H1 (cell line): Measurements from ENCODE around the gene ACACA. TPM values are rescaled to one million over a fixed set of nuclear protein-coding genes. Genes with fewer than 3 reads are reported as not detected.
A peak's percentile ranks its signal among the peaks of the same experiment; 100 is the strongest.

Experiments
- CTCF ChIA-PET: fragments of 300-600 bp; sonication (Branson Sonifier 250); formaldehyde crosslinking; loops from one replicate; lab custom pipeline; 2021; ENCODE audit not compliant: partially characterized antibody; lab: Charles Lee
- POLR2A ChIA-PET: fragments of 300-600 bp; sonication (Branson Sonifier 250); formaldehyde crosslinking; loops from one replicate; lab custom pipeline; 2021; ENCODE audit warnings: inconsistent platforms; ENCODE audit not compliant: partially characterized antibody; lab: Charles Lee
- DNase-seq, 2 experiments: peaks; one replicate each; pipeline versions ENCODE4 v3.0.0 to v3.0.0-alpha.2; 2010 to 2022; ENCODE audit warnings: low spot score in 2 of 2, low read depth in 1 of 2, mixed read lengths in 1 of 2
- FAIRE-seq: peaks from 2 replicates; lab custom pipeline; 2011; peaks lifted over from hg19 to GRCh38; lab: Jason Lieb, UNC
- H2AFZ ChIP-seq: 2 replicates; pipeline ENCODE4 v1.8.1; 2012; ENCODE audit warnings: low read length, inconsistent platforms
- H2AK5ac ChIP-seq: 2 replicates; pipeline ENCODE4 v1.6.1; 2013; ENCODE audit warnings: low read depth, low read length
- H2BK120ac ChIP-seq: replicated peaks from 2 replicates; pipeline ENCODE3; 2013; ENCODE audit warnings: low read depth, low read length, inconsistent platforms
- H2BK12ac ChIP-seq: 2 replicates; pipeline ENCODE4 v1.6.1; 2013; ENCODE audit warnings: low read depth, low read length
- H2BK15ac ChIP-seq: 2 replicates; pipeline ENCODE4 v1.6.1; 2013; ENCODE audit warnings: low read length
- H2BK20ac ChIP-seq: 2 replicates; pipeline ENCODE4 v1.6.1; 2013; ENCODE audit warnings: low read length
- H2BK5ac ChIP-seq: 2 replicates; pipeline ENCODE4 v1.6.1; 2013; ENCODE audit warnings: low read depth, low read length
- H3K14ac ChIP-seq: 2 replicates; pipeline ENCODE4 v1.6.1; 2013; ENCODE audit warnings: inconsistent platforms; ENCODE audit not compliant: insufficient read length
- H3K18ac ChIP-seq: 2 replicates; pipeline ENCODE4 v1.6.1; 2013; ENCODE audit warnings: low read length; ENCODE audit errors: extremely low read depth
- H3K23ac ChIP-seq: 2 replicates; pipeline ENCODE4 v1.6.1; 2013; ENCODE audit warnings: inconsistent platforms; ENCODE audit not compliant: insufficient read length
- H3K23me2 ChIP-seq: 2 replicates; pipeline ENCODE4 v1.6.1; 2013; ENCODE audit warnings: low read depth, low read length
- H3K27ac ChIP-seq: 2 replicates; pipeline ENCODE4 v1.6.1; 2011; ENCODE audit warnings: low read depth, low read length, inconsistent platforms
- H3K27me3 ChIP-seq, 4 experiments: replicated peaks in 1 of 4; 1 replicate in 1 of 4; 2 replicates in 3 of 4; pipeline versions ENCODE4 v1.6.1 to v1.8.1; 2011 to 2013; ENCODE audit warnings: low read length in 3 of 4, mild to moderate bottlenecking in 3 of 4, inconsistent platforms in 2 of 4, mixed read lengths in 2 of 4, moderate library complexity in 1 of 4; ENCODE audit not compliant: control insufficient read depth in 3 of 4, insufficient read depth in 3 of 4; ENCODE audit errors: extremely low read depth in 1 of 4
- H3K36me3 ChIP-seq, 4 experiments: 2 replicates each; pipeline versions ENCODE4 v1.6.1 to v1.8.1; 2011 to 2013; ENCODE audit warnings: mild to moderate bottlenecking in 4 of 4, low read length in 3 of 4, moderate library complexity in 2 of 4, control low read depth in 1 of 4, inconsistent platforms in 1 of 4; ENCODE audit not compliant: insufficient read depth in 4 of 4, control insufficient read depth in 2 of 4
- H3K4ac ChIP-seq: replicated peaks from 2 replicates; pipeline ENCODE3; 2013; ENCODE audit warnings: low read length, low read depth, mixed read lengths, inconsistent platforms; ENCODE audit not compliant: insufficient read length
- H3K4me1 ChIP-seq, 4 experiments: replicated peaks in 1 of 4; 1 replicate in 1 of 4; 2 replicates in 3 of 4; pipeline versions ENCODE4 v1.6.1 to v1.8.1; 2011 to 2013; ENCODE audit warnings: low read length in 3 of 4, inconsistent platforms in 2 of 4, mixed read lengths in 1 of 4; ENCODE audit not compliant: insufficient read depth in 4 of 4, control insufficient read depth in 3 of 4
- H3K4me2 ChIP-seq, 2 experiments: 2 replicates each; pipeline versions ENCODE4 v1.6.1 to v1.8.1; 2011 to 2013; ENCODE audit warnings: low read depth in 2 of 2, low read length in 2 of 2, control low read depth in 1 of 2, inconsistent platforms in 1 of 2, mild to moderate bottlenecking in 1 of 2; ENCODE audit not compliant: insufficient read depth in 1 of 2
- H3K4me3 ChIP-seq, 4 experiments: fragments of 200-600, 300-600 bp in 1 of 4; sonication (generic), shearing (Covaris generic), sonication (Bioruptor Twin) in 1 of 4; 2 replicates each; pipeline versions ENCODE4 v1.5.1 to v1.8.1; 2011 to 2016; ENCODE audit warnings: low read length in 4 of 4, low read depth in 3 of 4, control low read depth in 2 of 4, inconsistent platforms in 2 of 4, mild to moderate bottlenecking in 2 of 4, mixed read lengths in 1 of 4, moderate library complexity in 1 of 4; ENCODE audit not compliant: insufficient read depth in 2 of 4; ENCODE audit errors: extremely low read depth in 1 of 4
- H3K56ac ChIP-seq: replicated peaks from 2 replicates; pipeline ENCODE3; 2013; ENCODE audit warnings: low read depth, mild to moderate bottlenecking, mixed read lengths, low read length, inconsistent platforms; ENCODE audit not compliant: insufficient read length
- H3K79me1 ChIP-seq: 2 replicates; pipeline ENCODE4 v1.6.1; 2013; ENCODE audit warnings: low read depth, low read length, control low read depth
- H3K79me2 ChIP-seq, 2 experiments: 2 replicates each; pipeline versions ENCODE4 v1.6.1 to v1.8.1; 2012 to 2013; ENCODE audit warnings: low read length in 2 of 2, mild to moderate bottlenecking in 2 of 2, inconsistent platforms in 1 of 2; ENCODE audit not compliant: insufficient read depth in 2 of 2, control insufficient read depth in 1 of 2
- H3K9ac ChIP-seq, 4 experiments: replicated peaks in 1 of 4; 1 replicate in 1 of 4; 2 replicates in 3 of 4; pipeline versions ENCODE4 v1.6.1 to v1.8.1; 2011 to 2013; ENCODE audit warnings: low read depth in 3 of 4, low read length in 3 of 4, control low read depth in 2 of 4, mild to moderate bottlenecking in 2 of 4, moderate library complexity in 2 of 4, inconsistent platforms in 1 of 4; ENCODE audit errors: extremely low read depth in 1 of 4
- H3K9me3 ChIP-seq, 2 experiments: 2 replicates each; pipeline versions ENCODE4 v1.6.1 to v1.8.1; 2012 to 2013; ENCODE audit warnings: mild to moderate bottlenecking in 2 of 2, moderate library complexity in 2 of 2, control low read depth in 1 of 2, inconsistent platforms in 1 of 2, low read depth in 1 of 2, low read length in 1 of 2, mixed read lengths in 1 of 2; ENCODE audit not compliant: insufficient read depth in 2 of 2
- H4K20me1 ChIP-seq, 2 experiments: replicated peaks in 1 of 2; 2 replicates each; pipeline versions ENCODE3 to v1.8.1; 2011 to 2013; ENCODE audit warnings: inconsistent platforms in 2 of 2, low read length in 2 of 2, mild to moderate bottlenecking in 1 of 2; ENCODE audit not compliant: insufficient read depth in 2 of 2, control insufficient read depth in 1 of 2
- H4K5ac ChIP-seq: 2 replicates; pipeline ENCODE4 v1.6.1; 2013; ENCODE audit warnings: low read length, low read depth, mixed read lengths, inconsistent platforms; ENCODE audit not compliant: insufficient read length
- H4K8ac ChIP-seq: 2 replicates; pipeline ENCODE4 v1.8.0; 2013; ENCODE audit warnings: mild to moderate bottlenecking, moderate library complexity, low read length, inconsistent platforms; ENCODE audit not compliant: insufficient read depth; ENCODE audit errors: extremely low read depth
- H4K91ac ChIP-seq: replicated peaks from 2 replicates; pipeline ENCODE3; 2013; ENCODE audit warnings: low read length, mixed read lengths, inconsistent platforms; ENCODE audit not compliant: insufficient read length
- BACH1 ChIP-seq: IDR thresholded peaks from 2 replicates; pipeline ENCODE4 v1.6.1; 2012; ENCODE audit warnings: low read length, improper control_type of control experiment
- FOSL1 ChIP-seq: IDR thresholded peaks from 2 replicates; pipeline ENCODE4 v1.6.1; 2011; ENCODE audit warnings: mild to moderate bottlenecking, low read depth, low read length, moderate library complexity; ENCODE audit not compliant: insufficient read depth
- GABPA ChIP-seq: IDR thresholded peaks from 2 replicates; pipeline ENCODE4 v1.6.1; 2011; ENCODE audit warnings: mild to moderate bottlenecking, low read length, moderate library complexity, borderline replicate concordance; ENCODE audit not compliant: insufficient read depth
- JUN ChIP-seq: IDR thresholded peaks from 2 replicates; pipeline ENCODE4 v1.6.1; 2011; ENCODE audit warnings: low read depth, mild to moderate bottlenecking, improper control_type of control experiment, low read length
- NANOG ChIP-seq: IDR thresholded peaks from 2 replicates; pipeline ENCODE4 v1.6.1; 2011; ENCODE audit warnings: low read length, low read depth, mild to moderate bottlenecking, inconsistent platforms; ENCODE audit not compliant: insufficient read depth, poor library complexity, severe bottlenecking
- NRF1 ChIP-seq: IDR thresholded peaks from 2 replicates; pipeline ENCODE4 v1.6.1; 2011; ENCODE audit warnings: mild to moderate bottlenecking, low read depth, low read length, improper control_type of control experiment
- POLR2A ChIP-seq, 2 experiments: IDR thresholded peaks; 1 replicate in 1 of 2; 2 replicates in 1 of 2; pipeline ENCODE4 v1.6.1; 2011; ENCODE audit warnings: low read depth in 2 of 2, low read length in 2 of 2, mild to moderate bottlenecking in 2 of 2; ENCODE audit errors: control extremely low read depth in 1 of 2
- POLR2AphosphoS5 ChIP-seq: IDR thresholded peaks from 2 replicates; pipeline ENCODE4 v1.6.1; 2011; ENCODE audit warnings: low read depth, low read length
- RBBP5 ChIP-seq: IDR thresholded peaks from 2 replicates; pipeline ENCODE4 v1.7.1; 2012; ENCODE audit warnings: low read depth, mild to moderate bottlenecking, inconsistent platforms, low read length, moderate library complexity, borderline replicate concordance
- SAP30 ChIP-seq: fragments of 300-600 bp; sonication (generic); IDR thresholded peaks from 2 replicates; pipeline ENCODE4 v1.7.1; 2012; ENCODE audit warnings: low read length, moderate library complexity, mild to moderate bottlenecking, inconsistent platforms; ENCODE audit not compliant: insufficient read depth, insufficient replicate concordance
- SIRT6 ChIP-seq: IDR thresholded peaks from one replicate; pipeline ENCODE4 v1.7.1; 2012; ENCODE audit warnings: low read length, inconsistent platforms
- SRF ChIP-seq: IDR thresholded peaks from 2 replicates; pipeline ENCODE4 v1.6.1; 2011; ENCODE audit warnings: mild to moderate bottlenecking, low read depth, low read length, moderate library complexity
- WGBS, 2 experiments: shearing (Covaris generic) in 1 of 2; methylation state at CpG; one replicate each; pipeline versions ENCODE4 v1.1.6 to v1.1.7; 2013 to 2015; ENCODE audit warnings: low lambda C conversion rate in 2 of 2, mixed read lengths in 2 of 2, inconsistent platforms in 1 of 2, low coverage in 1 of 2, missing lambda C conversion rate in 1 of 2; ENCODE audit not compliant: insufficient replicate concordance in 2 of 2, insufficient coverage in 1 of 2, insufficient read length in 1 of 2; ENCODE audit errors: extremely low coverage in 1 of 2, missing lambda C conversion rate in 1 of 2; 5-methylcytosine and 5-hydroxymethylcytosine counted together
- polyA plus RNA-seq, 7 experiments: library from polyadenylated mRNA; depleted of rRNA in 3 of 7; stranded (reverse) in 5 of 7; unstranded in 2 of 7; fragments of >200 nt in 5 of 7; fragments of 200-250 nt in 2 of 7; gene quantifications; 1 replicate in 5 of 7; 2 replicates in 1 of 7; 4 replicates in 1 of 7; pipeline versions ENCODE4 v1.2.1 to v1.2.3, GENCODE V29; 2011 to 2013; ENCODE audit warnings: missing spikeins in 2 of 7, mixed read lengths in 2 of 7
- total RNA-seq: library from RNA; stranded (reverse); fragmentation: NEBNext Ultra II Directional; extraction: Animal tissue kit (Norgen Biotek cat#: 25700); gene quantifications from 2 replicates; pipeline ENCODE4 v1.2.1, GENCODE V29; 2021

The ACACA gene
- total and polyA plus RNA-seq, 2 of the 8 experiments (the other 6 are each of a cell fraction or from before 2014, with no cell fraction given): 74.0 to 160 TPM

- Histone ChIP-seq H3K79me1 (peaks cover 4% of the 10 kb centered on the region; the same call in 1 of the 2 replicates), H3K23me2 (no peaks in the 10 kb centered on the region), H3K4me1 (peaks cover under 1 to 5% (median 3%) of the 10 kb centered on the region in 4 experiments; a peak in 4 of 7 replicates), H2BK15ac (peak overlapping the region; percentile 48; the same call in 1 of the 2 replicates), H2BK120ac (no peak overlapping the region), H3K56ac (no peak overlapping the region), H2AFZ (no peak overlapping the region), H3K14ac (no peak overlapping the region), H3K4me2 (no peak overlapping the region), H3K27ac (no peak overlapping the region), H4K20me1 (peaks cover 0 to 8% of the 10 kb centered on the region in 2 experiments), H4K8ac (0 out of 2 replicates have a peak overlapping the region, but pooled peaks have one; percentile 45), H4K91ac (no peak overlapping the region), H3K9me3 (no peaks in the 10 kb centered on the region), H3K4ac (no peak overlapping the region), H3K36me3 (peaks cover 0 to 4% (median 0%) of the 10 kb centered on the region in 4 experiments; a peak in 3 of 8 replicates), H3K9ac (no peak overlapping the region), H4K5ac (no peak overlapping the region), H2BK20ac (no peak overlapping the region), H2BK5ac (peak overlapping the region; percentile 81; the same call in 1 of the 2 replicates), H3K23ac (no peak overlapping the region), H3K27me3 (no peaks in the 10 kb centered on the region), H3K4me3 (no peak overlapping the region), H3K79me2 (peaks cover 0 to 29% of the 10 kb centered on the region in 2 experiments; a peak in 3 of 4 replicates), H3K18ac (no peak overlapping the region), H2BK12ac (peak overlapping the region; percentile 60; the same call in 1 of the 2 replicates), H2AK5ac (no peak overlapping the region)
- DNase-seq: peak in 1 of 2 experiments; percentile 39
- WGBS, 2 experiments: 100% methylated on average over 2 of the region's 2 CpGs; no CpG with 5 or more reads in 1 of the 2 experiments
- POLR2A ChIA-PET: interaction anchor here (1.1 kb wide), 1 partner anchor 12 kb away, joined by 3 read pairs; no protein-coding TSS in a partner anchor
- CTCF ChIA-PET: no interaction called here
- TF ChIP-seq POLR2A (IDR thresholded peaks at IDR 0.05; ENCODE audit: control extremely low read depth in 1 of 2, low read depth in 2 of 2, low read length in 2 of 2): no peak
- no peak for TF ChIP-seq NRF1
- TF ChIP-seq BACH1: no peak
- TF ChIP-seq FOSL1: no peak
- TF ChIP-seq SRF: no peak
- no peak for TF ChIP-seq SAP30
- TF ChIP-seq JUN: no peak
- TF ChIP-seq SIRT6: no peak
- TF ChIP-seq POLR2AphosphoS5: no peak
- TF ChIP-seq GABPA: no peak
- TF ChIP-seq NANOG: no peak
- no peak for TF ChIP-seq RBBP5
- FAIRE-seq: no peak
Measured at GRCh38 chr17:37305406-37305905, 101.2 kb downstream of the ACACA start.
